ENCODE results near the gene DNAJB7.

GRCh38 chr22:40862013-40862412 is at the start of gene DNAJB7:
- TF ChIP-seq CTCF (conservative IDR thresholded peaks at IDR 0.05; ENCODE audit: low read length) = no peak
- no peak for TF ChIP-seq EZH2phosphoT487 (IDR thresholded peaks at IDR 0.05; ENCODE audit: borderline replicate concordance)

All from Loucy (cell line).